Endothelial cell (in vitro differentiated cells): ENCODE measurements around the gene EFCAB9. TPM values are rescaled to one million over a fixed set of nuclear protein-coding genes. Genes with fewer than 3 reads are reported as not detected.

Source experiments
- DNase-seq: peaks from one replicate; pipeline ENCODE4 v3.0.0; 2021; ENCODE audit warnings: low spot score
- H3K27ac Mint-ChIP-seq: one replicate; pipeline ENCODE4 v1.8.0; 2021; ENCODE audit warnings: mixed read lengths, inconsistent platforms; ENCODE audit not compliant: unreplicated experiment
- H3K27me3 Mint-ChIP-seq: one replicate; pipeline ENCODE4 v1.8.0; 2021; ENCODE audit warnings: mild to moderate bottlenecking, moderate library complexity, mixed read lengths, inconsistent platforms; ENCODE audit not compliant: unreplicated experiment
- H3K36me3 Mint-ChIP-seq: one replicate; pipeline ENCODE4 v1.8.0; 2021; ENCODE audit warnings: mild to moderate bottlenecking, low read depth, mixed read lengths, inconsistent platforms; ENCODE audit not compliant: unreplicated experiment
- H3K4me1 Mint-ChIP-seq: one replicate; pipeline ENCODE4 v1.8.0; 2021; ENCODE audit warnings: mild to moderate bottlenecking, mixed read lengths, inconsistent platforms; ENCODE audit not compliant: unreplicated experiment
- H3K4me3 Mint-ChIP-seq: one replicate; pipeline ENCODE4 v1.8.0; 2021; ENCODE audit warnings: mild to moderate bottlenecking, mixed read lengths, inconsistent platforms; ENCODE audit not compliant: unreplicated experiment
- H3K9me3 Mint-ChIP-seq: one replicate; pipeline ENCODE4 v1.8.0; 2021; ENCODE audit warnings: mixed read lengths, inconsistent platforms; ENCODE audit not compliant: unreplicated experiment
- CTCF ChIP-seq: fragments of 200-600 bp; sonication (generic); IDR thresholded peaks from one replicate; pipeline ENCODE4 v1.5.0; 2021; ENCODE audit warnings: antibody characterized with exemption; ENCODE audit not compliant: unreplicated experiment
- total RNA-seq: library from RNA; stranded (reverse); fragmentation: NEBNext Ultra II Directional; extraction: Animal tissue kit (Norgen Biotek cat#: 25700); gene quantifications from one replicate; pipeline ENCODE4 v1.2.1, GENCODE V29; 2021; ENCODE audit not compliant: unreplicated experiment

EFCAB9 gene
- total RNA-seq, 1 donor from 2014 or later, result not detected

GRCh38 chr5:172159016-172159415 is 35.0 kb upstream of the EFCAB9 start:
- Mint-ChIP-seq H3K9me3 (no peaks in the 10 kb centered on the region), H3K4me1 (peaks cover 3% of the 10 kb centered on the region), H3K27me3 (peaks cover 12% of the 10 kb centered on the region), H3K36me3 (peaks cover 26% of the 10 kb centered on the region), H3K4me3 (no peak overlapping the region), H3K27ac (no peak overlapping the region)
- no peak for DNase-seq
- TF ChIP-seq CTCF, result no peak

- no peak for TF ChIP-seq CTCF
- Mint-ChIP-seq H3K36me3 (peaks cover 15% of the 10 kb centered on the region), H3K4me3 (no peak overlapping the region), H3K4me1 (peaks cover 6% of the 10 kb centered on the region), H3K9me3 (no peaks in the 10 kb centered on the region), H3K27me3 (peaks cover 12% of the 10 kb centered on the region), H3K27ac (no peak overlapping the region)
- no peak for DNase-seq
Measured at GRCh38 chr5:172160506-172160905, 33.5 kb upstream of the EFCAB9 start.

- no peak for TF ChIP-seq CTCF
- Mint-ChIP-seq H3K27ac (peak overlapping the region; percentile 39), H3K9me3 (no peaks in the 10 kb centered on the region), H3K36me3 (peaks cover 8% of the 10 kb centered on the region), H3K4me3 (no peak overlapping the region), H3K4me1 (peaks cover 6% of the 10 kb centered on the region), H3K27me3 (peaks cover 12% of the 10 kb centered on the region)
- DNase-seq, result no peak
Measured at GRCh38 chr5:172162323-172162986, 31.5 kb upstream of the EFCAB9 start.

GRCh38 chr5:172162987-172163343 is 31.0 kb upstream of the EFCAB9 start:
- peaks cover 6% of the 10 kb centered on the region for H3K36me3 Mint-ChIP-seq
- peaks cover 12% of the 10 kb centered on the region for H3K27me3 Mint-ChIP-seq
- no peak overlapping the region for H3K4me3 Mint-ChIP-seq
- no peak for TF ChIP-seq CTCF
- H3K9me3 Mint-ChIP-seq, result no peaks in the 10 kb centered on the region
- H3K27ac Mint-ChIP-seq, result no peak overlapping the region
- peaks cover 6% of the 10 kb centered on the region for H3K4me1 Mint-ChIP-seq
- DNase-seq, result no peak

GRCh38 chr5:172163346-172163745 is 30.6 kb upstream of the EFCAB9 start:
- Mint-ChIP-seq H3K4me1 (peaks cover 6% of the 10 kb centered on the region), H3K9me3 (no peaks in the 10 kb centered on the region), H3K27ac (no peak overlapping the region), H3K36me3 (peaks cover 4% of the 10 kb centered on the region), H3K27me3 (peaks cover 12% of the 10 kb centered on the region), H3K4me3 (no peak overlapping the region)
- TF ChIP-seq CTCF, result no peak
- no peak for DNase-seq
